K562 (cell line): Measurements from ENCODE around the gene ELMO1. TPM values are rescaled to one million over a fixed set of nuclear protein-coding genes. Genes with fewer than 3 reads are reported as not detected.

Source experiments
- ATAC-seq: fragments of 200-7000 bp; cut with Tn5 transposase; 3 replicates; pipeline ENCODE4 v1.9.1; 2020; ENCODE audit warnings: moderate library complexity
- BruUV-seq: library from RNA; stranded (reverse); fragments of 400-500 nt; replicated peaks from 2 replicates; lab custom pipeline; 2021; lab: Mats Ljungman, UMichigan
- CTCF ChIA-PET: fragments of 300-600 bp; formaldehyde crosslinking; extraction: SDS; loops from one replicate; lab custom pipeline; 2021; ENCODE audit warnings: low intra/inter-chr PET ratio; lab: Yijun Ruan, JAX
- POLR2A ChIA-PET: fragments of 300-600, 350-650 bp; sonication (Branson Sonifier 250); formaldehyde crosslinking; extraction: SDS; loops from one replicate; lab custom pipeline; 2021; ENCODE audit warnings: antibody characterized with exemption, inconsistent platforms; lab: Yijun Ruan, JAX
- DNase-seq, 4 experiments: peaks; one replicate each; pipeline versions ENCODE4 v3.0.0 to v3.0.0-alpha.2; 2011 to 2018; ENCODE audit warnings: low spot score in 3 of 4, mixed read lengths in 3 of 4; ENCODE audit errors: extremely low read depth in 1 of 4
- FAIRE-seq: peaks from 2 replicates; lab custom pipeline; 2011; peaks lifted over from hg19 to GRCh38; lab: Jason Lieb, UNC
- H2AFZ ChIP-seq: 2 replicates; pipeline ENCODE4 v1.6.0; 2011; ENCODE audit warnings: low read depth, low read length, control low read depth, inconsistent platforms
- H3K27ac ChIP-seq: fragments of 200-600 bp; 3 replicates; pipeline ENCODE4 v1.8.0; 2011; ENCODE audit warnings: low read depth, mild to moderate bottlenecking, control low read depth, inconsistent platforms, low read length, moderate library complexity, mixed read lengths; ENCODE audit errors: extremely low read depth
- H3K27me3 ChIP-seq, 2 experiments: fragments of 300-600 bp in 1 of 2; 2 replicates in 1 of 2; 3 replicates in 1 of 2; pipeline versions ENCODE4 v1.6.0 to v1.8.0; 2011; ENCODE audit warnings: inconsistent platforms in 2 of 2, low read length in 2 of 2, mild to moderate bottlenecking in 1 of 2, mixed read lengths in 1 of 2, moderate library complexity in 1 of 2; ENCODE audit not compliant: control insufficient read depth in 2 of 2, insufficient read depth in 2 of 2
- H3K36me3 ChIP-seq: fragments of 300-600 bp; 3 replicates; pipeline ENCODE4 v1.8.0; 2011; ENCODE audit warnings: mild to moderate bottlenecking, low read length, inconsistent platforms; ENCODE audit not compliant: control insufficient read depth, insufficient read depth
- H3K4me1 ChIP-seq, 2 experiments: fragments of 200-600 bp in 1 of 2; replicated peaks in 1 of 2; 2 replicates in 1 of 2; 3 replicates in 1 of 2; pipeline versions ENCODE4 v1.5.1 to v1.8.0; 2011; ENCODE audit warnings: inconsistent platforms in 2 of 2, low read length in 2 of 2, mild to moderate bottlenecking in 1 of 2, mixed read lengths in 1 of 2, moderate library complexity in 1 of 2; ENCODE audit not compliant: control insufficient read depth in 2 of 2, insufficient read depth in 2 of 2
- H3K4me2 ChIP-seq: 2 replicates; pipeline ENCODE4 v1.6.1; 2011; ENCODE audit warnings: low read length, control low read depth, inconsistent platforms, mixed read lengths; ENCODE audit not compliant: insufficient read depth
- H3K4me3 ChIP-seq: fragments of 200-600 bp; sonication (generic), shearing (Covaris generic); 2 replicates; pipeline ENCODE4 v1.5.1; 2016; ENCODE audit warnings: control low read depth, inconsistent platforms
- H3K79me2 ChIP-seq: fragments of 200-600 bp; 3 replicates; pipeline ENCODE4 v1.8.0; 2011; ENCODE audit warnings: low read length, inconsistent platforms; ENCODE audit not compliant: control insufficient read depth, insufficient read depth
- H3K9ac ChIP-seq, 2 experiments: 2 replicates each; pipeline versions ENCODE4 v1.6.0 to v1.6.1; 2011; ENCODE audit warnings: low read depth in 2 of 2, low read length in 2 of 2, control low read depth in 1 of 2, inconsistent platforms in 1 of 2, mild to moderate bottlenecking in 1 of 2, mixed read lengths in 1 of 2; ENCODE audit not compliant: insufficient read depth in 1 of 2
- H3K9me1 ChIP-seq: one replicate; pipeline ENCODE4 v1.6.0; 2011; ENCODE audit warnings: inconsistent platforms, mild to moderate bottlenecking, low read length, moderate library complexity; ENCODE audit not compliant: control insufficient read depth, insufficient read depth
- H3K9me3 ChIP-seq: replicated peaks from 2 replicates; pipeline ENCODE4 v1.5.1; 2011; ENCODE audit warnings: low read depth, low read length, inconsistent platforms; ENCODE audit not compliant: control insufficient read depth, insufficient read depth
- H4K20me1 ChIP-seq: replicated peaks from 2 replicates; pipeline ENCODE4 v1.6.1; 2011; ENCODE audit warnings: low read length, inconsistent platforms, mixed read lengths; ENCODE audit not compliant: control insufficient read depth, insufficient read depth
- BCOR ChIP-seq: fragments of 450-650 bp; IDR thresholded peaks from 2 replicates; pipeline ENCODE4 v1.6.1; 2016
- BDP1 ChIP-seq: IDR thresholded peaks from 3 replicates; pipeline ENCODE4 v1.6.1; 2011; ENCODE audit not compliant: insufficient read length, insufficient read depth
- CREB3 ChIP-seq: fragments of 450-650 bp; conservative IDR thresholded peaks from 2 replicates; pipeline ENCODE4 v1.6.1; 2016; ENCODE audit warnings: missing genetic modification characterization, low read depth, mild to moderate bottlenecking, missing compliant biosample characterization, moderate library complexity
- FOXA1 ChIP-seq: fragments of 450-650 bp; IDR thresholded peaks from 2 replicates; pipeline ENCODE4 v1.6.1; 2016; ENCODE audit warnings: mild to moderate bottlenecking, borderline replicate concordance
- FOXJ2 ChIP-seq: fragments of 200-800 bp; sonication (Bioruptor generic); IDR thresholded peaks from 2 replicates; pipeline ENCODE4 v1.6.1; 2016; ENCODE audit warnings: missing genetic modification characterization, missing compliant biosample characterization
- ILK ChIP-seq: fragments of 450-650 bp; IDR thresholded peaks from 2 replicates; pipeline ENCODE4 v1.6.1; 2016; ENCODE audit warnings: missing genetic modification characterization, low read depth, mild to moderate bottlenecking, missing compliant biosample characterization, moderate library complexity, borderline replicate concordance
- KAT2B ChIP-seq: IDR thresholded peaks from one replicate; pipeline ENCODE4 v1.6.1; 2012; ENCODE audit warnings: low read depth, mild to moderate bottlenecking, control low read depth, inconsistent platforms, low read length, moderate library complexity
- POLR2G ChIP-seq: fragments of 200-400 bp; formaldehyde crosslinking; IDR thresholded peaks from 2 replicates; pipeline ENCODE4 v1.6.1; 2017; ENCODE audit warnings: low read depth, mild to moderate bottlenecking, antibody characterized with exemption, low read length, moderate library complexity
- RBM39 ChIP-seq: fragments of 200-400 bp; formaldehyde crosslinking; optimal IDR thresholded peaks from 2 replicates; pipeline ENCODE3; 2018; ENCODE audit warnings: low read depth, low read length
- SLC30A9 ChIP-seq: fragments of 250-450 bp; sonication (Bioruptor Pico); IDR thresholded peaks from 2 replicates; pipeline ENCODE4 v1.8.0; 2022; ENCODE audit warnings: mild to moderate bottlenecking, moderate library complexity
- TAF15 ChIP-seq: fragments of 200-400 bp; formaldehyde crosslinking; IDR thresholded peaks from 2 replicates; pipeline ENCODE4 v1.6.1; 2017; ENCODE audit warnings: mild to moderate bottlenecking, low read depth, low read length, moderate library complexity
- TFAP4 ChIP-seq: sonication (generic); formaldehyde crosslinking; IDR thresholded peaks from 2 replicates; pipeline ENCODE4 v1.8.0; 2022; ENCODE audit warnings: missing genetic modification reagents, mild to moderate bottlenecking, moderate library complexity, borderline replicate concordance
- ZNF174 ChIP-seq: fragments of 250-450 bp; sonication (Bioruptor Pico); IDR thresholded peaks from 2 replicates; pipeline ENCODE4 v1.4.0; 2020; ENCODE audit warnings: mild to moderate bottlenecking
- ZNF23 ChIP-seq: fragments of 250-450 bp; sonication (Bioruptor Pico); IDR thresholded peaks from 2 replicates; pipeline ENCODE4 v1.4.0; 2020; ENCODE audit warnings: mild to moderate bottlenecking
- ZNF274 ChIP-seq: IDR thresholded peaks from 2 replicates; pipeline ENCODE4 v1.6.1; 2011; ENCODE audit warnings: low read depth, mild to moderate bottlenecking, low read length, moderate library complexity, borderline replicate concordance
- ZNF384 ChIP-seq: IDR thresholded peaks from 2 replicates; pipeline ENCODE4 v1.6.1; 2012; ENCODE audit warnings: low read depth, low read length, improper control_type of control experiment
- WGBS: fragments of 100-300 bp; shearing (Covaris generic); methylation state at CpG from one replicate; pipeline ENCODE4 v1.1.6; 2016; ENCODE audit warnings: low coverage, mixed read lengths; ENCODE audit not compliant: insufficient coverage; ENCODE audit errors: missing lambda C conversion rate; 5-methylcytosine and 5-hydroxymethylcytosine counted together
- in situ Hi-C: fragments of 300-500 bp; cut with MboI; formaldehyde crosslinking; loops from 4 replicates; pipeline ENCODE4 v1.15.0; 2018; ENCODE audit warnings: inconsistent platforms, mixed read lengths
- intact Hi-C: fragments of 100-400 bp; cut with micrococcal nuclease; formaldehyde crosslinking; loops from 2 replicates; pipeline ENCODE4 v1.14.2; 2022
- polyA plus RNA-seq, 8 experiments: library from polyadenylated mRNA; depleted of rRNA in 4 of 8; stranded (reverse) in 5 of 8; unstranded in 3 of 8; fragments of >200 nt; fragmentation: Nextera tagmentation in 2 of 8; fragmentation: Illumina TruSeq in 1 of 8; extraction: Ambion mirVana in 2 of 8; extraction: Trizol in 1 of 8; gene quantifications; 2 replicates each; pipeline versions ENCODE4 v1.2.1 to v1.2.3, GENCODE V29; 2011 to 2014; ENCODE audit warnings: inconsistent platforms in 1 of 8, missing spikeins in 1 of 8
- total RNA-seq, 7 experiments: library from RNA; depleted of rRNA in 6 of 7; stranded (reverse); fragments of >200 nt in 6 of 7; fragmentation: Illumina TruSeq in 2 of 7; extraction: Trizol in 2 of 7; gene quantifications; 2 replicates each; pipeline versions ENCODE4 v1.2.1 to v1.2.3, GENCODE V29; 2011 to 2021; ENCODE audit warnings: low replicate concordance in 1 of 7

Gene ELMO1
- total and polyA plus RNA-seq, 9 of the 15 experiments (the other 6 are each of a cell fraction or from before 2014, with no cell fraction given): 0.36 to 7.2 (median 3.6) TPM

GRCh38 chr7:37388811-37389210 lies 59.9 kb downstream of the ELMO1 start (continued):
- no peak for TF ChIP-seq FOXA1
- no peak for TF ChIP-seq ILK (tag)
- TF ChIP-seq CREB3: no peak
- TF ChIP-seq ZNF384: no peak

GRCh38 chr7:37385787-37386186 lies 62.9 kb downstream of the ELMO1 start:
- peaks cover 0 to 10% of the 10 kb centered on the region in 2 experiments; a peak in 2 of 5 replicates for H3K27me3 ChIP-seq
- POLR2A ChIA-PET: interaction anchor here (0.7 kb wide), 1 partner anchor 163 kb away, joined by 3 read pairs; no protein-coding TSS in a partner anchor
- in situ Hi-C loops (loop anchor here (25.0 kb wide), 1 partner anchor 1627 kb away; no protein-coding TSS in a partner anchor), intact Hi-C loops (no loop called here)
- H4K20me1 ChIP-seq: no peaks in the 10 kb centered on the region
- H3K9me1 ChIP-seq: no peaks in the 10 kb centered on the region
- H3K4me3 ChIP-seq: no peak overlapping the region
- ATAC-seq (no peak), DNase-seq (no peak), FAIRE-seq (no peak)
- BruUV-seq: no TSS peak
- H3K79me2 ChIP-seq: no peaks in the 10 kb centered on the region
- no peaks in the 10 kb centered on the region for H3K9me3 ChIP-seq
- H3K4me2 ChIP-seq: no peak overlapping the region
- H2AFZ ChIP-seq: no peak overlapping the region
- H3K27ac ChIP-seq: no peak overlapping the region
- 19% methylated on average over 6 of the region's 6 CpGs for WGBS
- TF ChIP-seq KAT2B (no peak), RBM39 (no peak), ZNF174 (CRISPR knock-in tag) (no peak), POLR2G (no peak), TAF15 (no peak), ZNF23 (CRISPR knock-in tag) (no peak), ZNF274 (no peak), TFAP4 (CRISPR knock-in tag) (no peak), FOXJ2 (tag) (no peak), BDP1 (no peak), BCOR (no peak), SLC30A9 (CRISPR knock-in tag) (no peak)
- no peaks in the 10 kb centered on the region for H3K4me1 ChIP-seq
- no peaks in the 10 kb centered on the region for H3K36me3 ChIP-seq
- H3K9ac ChIP-seq: no peak overlapping the region
- CTCF ChIA-PET: no interaction called here
